ENCODE data around the gene MICOS13.

Gene MICOS13

GRCh38 chr19:5687360-5688198 lies 7.3 kb upstream of the MICOS13 start:
- DNase-seq, result no peak

GRCh38 chr19:5686647-5687359 lies 6.5 kb upstream of the MICOS13 start:
- DNase-seq, result no peak

GRCh38 chr19:5686326-5686646 lies 6.0 kb upstream of the MICOS13 start:
- no peak for DNase-seq

GRCh38 chr19:5684694-5685430 lies 4.5 kb upstream of the MICOS13 start:
- DNase-seq, result no peak

GRCh38 chr19:5683177-5683886 lies 3.0 kb upstream of the MICOS13 start:
- no peak for DNase-seq

- no peak for DNase-seq
Observed at GRCh38 chr19:5682107-5682482, 1.8 kb upstream of the MICOS13 start.

- no peak for DNase-seq
Observed at GRCh38 chr19:5681391-5682106, 1.2 kb upstream of the MICOS13 start.

GRCh38 chr19:5680084-5680436 lies 256 bp downstream of the MICOS13 start:
- DNase-seq, result no peak

- no peak for DNase-seq
Observed at GRCh38 chr19:5679289-5680083, 830 bp downstream of the MICOS13 start.

GRCh38 chr19:5678071-5678718 lies 2.1 kb downstream of the MICOS13 start:
- DNase-seq, result no peak

GRCh38 chr19:5677580-5677979 lies 2.7 kb downstream of the MICOS13 start:
- DNase-seq, result no peak

GRCh38 chr19:5677136-5677535 lies 3.2 kb downstream of the MICOS13 start:
- DNase-seq, result no peak

GRCh38 chr19:5676772-5677105 lies 3.6 kb downstream of the MICOS13 start:
- DNase-seq, result no peak

- DNase-seq, result no peak
Observed at GRCh38 chr19:5676105-5676771, 4.1 kb downstream of the MICOS13 start.

- DNase-seq, result no peak
Observed at GRCh38 chr19:5674714-5675113, 5.6 kb downstream of the MICOS13 start.

GRCh38 chr19:5673752-5674151 lies 6.6 kb downstream of the MICOS13 start:
- no peak for DNase-seq

- no peak for DNase-seq
Observed at GRCh38 chr19:5672708-5673459, 7.4 kb downstream of the MICOS13 start.

GRCh38 chr19:5671600-5671999 lies 8.7 kb downstream of the MICOS13 start:
- no peak for DNase-seq

GRCh38 chr19:5669212-5669611 lies 11.1 kb downstream of the MICOS13 start:
- no peak for DNase-seq

- no peak for DNase-seq
Observed at GRCh38 chr19:5667751-5668271, 12.5 kb downstream of the MICOS13 start.

Data from NCI-H510A (cell line).